Suppressor macrophage treated with lipopolysaccharide for 4 hours (primary cell): ENCODE data around the gene NME1.

Experiments used
- DNase-seq: peaks from one replicate; pipeline ENCODE4 v3.0.0-alpha.2; 2020

NME1 gene

DNA sequence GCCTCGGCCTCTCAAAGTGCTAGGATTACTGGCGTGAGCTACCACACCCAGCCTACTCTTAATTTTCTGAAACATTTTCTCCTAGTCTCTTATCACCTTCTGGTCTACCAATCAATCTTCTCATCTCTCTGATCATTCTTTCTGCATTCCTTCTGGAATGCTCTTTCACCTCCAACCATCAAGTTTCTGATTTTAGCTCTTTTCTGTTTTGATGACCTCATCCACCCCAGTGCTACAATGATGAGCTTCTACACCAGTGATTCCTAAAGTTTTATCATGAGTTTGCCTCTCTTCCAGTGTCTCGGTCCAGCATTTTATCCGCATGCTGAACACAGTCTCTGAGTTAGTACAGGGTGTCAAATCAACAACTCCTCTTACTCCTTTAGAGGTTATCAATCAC lies 44.4 kb downstream of the NME1 start:
- DNase-seq = no peak

GRCh38 chr17:51200295-51200694 lies 46.9 kb downstream of the NME1 start:
- no peak for DNase-seq

DNA sequence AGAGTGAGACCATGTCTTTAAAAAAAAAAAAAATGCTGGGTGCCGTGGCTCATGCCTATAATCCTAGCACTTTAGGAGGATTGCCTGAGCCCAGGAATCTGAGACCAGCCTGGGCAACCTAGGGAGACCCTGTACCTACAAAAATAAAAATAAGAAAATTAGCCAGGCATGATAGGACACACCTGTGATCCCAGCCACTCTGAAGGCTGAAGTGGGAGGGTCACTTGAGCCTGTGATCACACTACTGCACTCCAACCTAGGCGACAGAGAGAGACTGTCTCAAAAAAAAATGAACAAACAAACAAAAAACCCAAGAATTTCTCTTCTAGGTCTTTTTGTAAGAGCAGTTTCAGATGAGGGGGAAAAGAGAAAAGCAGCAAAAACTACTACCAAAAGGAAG lies 47.5 kb downstream of the NME1 start:
- DNase-seq = no peak

DNA sequence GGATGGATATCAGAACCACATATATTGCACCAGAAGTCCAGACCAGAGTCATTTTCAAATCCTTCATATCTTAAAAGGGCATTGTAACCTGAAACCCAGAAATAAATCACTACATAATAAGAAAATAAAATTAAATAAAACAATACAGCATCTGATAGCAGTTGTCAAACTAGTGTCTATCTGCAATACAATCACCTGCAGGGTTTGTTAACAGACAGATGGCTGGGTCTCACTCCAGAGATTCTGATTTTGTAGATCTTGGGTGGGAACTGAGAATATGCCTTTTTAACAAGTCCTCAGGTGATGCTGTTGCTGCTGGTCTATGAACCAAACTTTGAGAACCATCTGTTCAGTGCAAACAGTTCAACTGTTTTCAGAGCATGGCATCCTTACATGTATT lies 50.5 kb downstream of the NME1 start:
- DNase-seq = no peak
